ENCODE data around the gene MCUB.
"Not testable (repeated sequence)": the region's sequence is repeated elsewhere in the genome, so short reads cannot be mapped to it uniquely, and the experiment has no call there.

Gene MCUB

DNA sequence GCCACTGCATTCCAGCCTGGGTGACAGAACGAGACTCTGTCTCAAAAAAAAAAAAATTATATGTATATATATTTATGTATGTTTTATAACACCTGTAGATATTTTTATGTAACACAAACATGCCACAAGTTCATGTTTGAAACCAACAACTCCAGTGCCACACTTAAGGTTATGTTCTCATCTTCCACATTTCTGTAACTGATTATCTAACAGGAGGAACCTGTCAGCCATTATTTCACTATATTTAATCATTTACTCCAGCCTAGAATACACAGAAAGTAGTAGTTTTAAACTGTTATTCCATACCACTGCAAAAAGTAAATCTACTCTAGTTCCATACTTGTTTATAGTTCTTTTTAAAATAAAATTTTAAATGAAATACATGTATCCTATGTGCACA, 32.3 kb downstream of the MCUB start:
- TF ChIP-seq, protein P1, sequence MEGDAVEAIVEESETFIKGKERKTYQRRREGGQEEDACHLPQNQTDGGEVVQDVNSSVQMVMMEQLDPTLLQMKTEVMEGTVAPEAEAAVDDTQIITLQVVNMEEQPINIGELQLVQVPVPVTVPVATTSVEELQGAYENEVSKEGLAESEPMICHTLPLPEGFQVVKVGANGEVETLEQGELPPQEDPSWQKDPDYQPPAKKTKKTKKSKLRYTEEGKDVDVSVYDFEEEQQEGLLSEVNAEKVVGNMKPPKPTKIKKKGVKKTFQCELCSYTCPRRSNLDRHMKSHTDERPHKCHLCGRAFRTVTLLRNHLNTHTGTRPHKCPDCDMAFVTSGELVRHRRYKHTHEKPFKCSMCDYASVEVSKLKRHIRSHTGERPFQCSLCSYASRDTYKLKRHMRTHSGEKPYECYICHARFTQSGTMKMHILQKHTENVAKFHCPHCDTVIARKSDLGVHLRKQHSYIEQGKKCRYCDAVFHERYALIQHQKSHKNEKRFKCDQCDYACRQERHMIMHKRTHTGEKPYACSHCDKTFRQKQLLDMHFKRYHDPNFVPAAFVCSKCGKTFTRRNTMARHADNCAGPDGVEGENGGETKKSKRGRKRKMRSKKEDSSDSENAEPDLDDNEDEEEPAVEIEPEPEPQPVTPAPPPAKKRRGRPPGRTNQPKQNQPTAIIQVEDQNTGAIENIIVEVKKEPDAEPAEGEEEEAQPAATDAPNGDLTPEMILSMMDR (conservative IDR thresholded peaks at IDR 0.05; ENCODE audit: low read length) = no peak
- TF ChIP-seq EZH2phosphoT487 (IDR thresholded peaks at IDR 0.05; ENCODE audit: borderline replicate concordance) = no peak

DNA sequence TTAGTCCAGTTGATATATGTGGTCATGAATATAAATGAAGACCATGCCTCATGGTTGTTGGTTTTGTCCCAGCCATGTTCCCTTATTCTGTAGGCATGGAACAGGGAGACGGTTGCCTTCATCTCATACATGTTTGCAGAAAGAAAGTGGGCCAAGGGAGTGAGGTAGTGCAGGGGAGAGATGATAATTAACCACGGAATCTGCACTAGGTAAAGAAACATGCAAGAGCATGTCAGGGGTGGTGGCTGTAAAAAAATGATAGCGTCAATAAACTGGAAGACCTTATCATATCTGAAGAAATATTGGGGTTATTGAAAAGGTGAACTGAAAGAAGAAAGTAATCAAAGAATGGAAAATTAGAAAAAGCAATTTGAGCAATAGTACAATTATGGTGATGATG, 35.1 kb downstream of the MCUB start:
- not testable (repeated sequence) for H4K20me1 ChIP-seq (ENCODE audit: insufficient read depth, low read length, poor library complexity, severe bottlenecking); H3K9ac ChIP-seq (ENCODE audit: low read depth, low read length, poor library complexity, severe bottlenecking); H2AFZ ChIP-seq (ENCODE audit: low read length); H3K4me3 ChIP-seq (ENCODE audit: low read length, poor library complexity, severe bottlenecking); H3K79me2 ChIP-seq (ENCODE audit: insufficient read depth, low read length); H3K9me2 ChIP-seq (replicated peaks; ENCODE audit: low read depth, low read length); H3K36me3 ChIP-seq (ENCODE audit: insufficient read depth, low read length); H3K9me3 ChIP-seq (ENCODE audit: insufficient read depth, low read depth, low read length); H3K4me1 ChIP-seq (ENCODE audit: insufficient read depth, low read length, poor library complexity, severe bottlenecking); H3F3A ChIP-seq (ENCODE audit: low read depth); H3K27me3 ChIP-seq (ENCODE audit: insufficient read depth, low read length, poor library complexity, severe bottlenecking); H3K4me2 ChIP-seq (ENCODE audit: low read depth, low read length, poor library complexity, severe bottlenecking)

More for the DNA sequence above, 32.3 kb downstream of the MCUB start:
- H3K4me1 ChIP-seq (ENCODE audit: insufficient read depth, low read length, poor library complexity, severe bottlenecking) = peaks cover 11% of the 10 kb centered on the region
- no peaks in the 10 kb centered on the region for H3K9me3 ChIP-seq (ENCODE audit: insufficient read depth, low read depth, low read length)
- no peak overlapping the region for H3K9ac ChIP-seq (ENCODE audit: low read depth, low read length, poor library complexity, severe bottlenecking)
- H3K79me2 ChIP-seq (ENCODE audit: insufficient read depth, low read length) = no peaks in the 10 kb centered on the region
- H3K27me3 ChIP-seq (ENCODE audit: insufficient read depth, low read length, poor library complexity, severe bottlenecking) = no peaks in the 10 kb centered on the region
- no peak overlapping the region for H3K4me3 ChIP-seq (ENCODE audit: low read length, poor library complexity, severe bottlenecking)
- no peaks in the 10 kb centered on the region for H3K9me2 ChIP-seq (replicated peaks; ENCODE audit: low read depth, low read length)
- H3F3A ChIP-seq (ENCODE audit: low read depth) = no peaks in the 10 kb centered on the region
- no peaks in the 10 kb centered on the region for H3K36me3 ChIP-seq (ENCODE audit: insufficient read depth, low read length)
- no peak overlapping the region for H3K4me2 ChIP-seq (ENCODE audit: low read depth, low read length, poor library complexity, severe bottlenecking)
- no peak overlapping the region for H2AFZ ChIP-seq (ENCODE audit: low read length)
- H4K20me1 ChIP-seq (ENCODE audit: insufficient read depth, low read length, poor library complexity, severe bottlenecking) = no peaks in the 10 kb centered on the region

DNA sequence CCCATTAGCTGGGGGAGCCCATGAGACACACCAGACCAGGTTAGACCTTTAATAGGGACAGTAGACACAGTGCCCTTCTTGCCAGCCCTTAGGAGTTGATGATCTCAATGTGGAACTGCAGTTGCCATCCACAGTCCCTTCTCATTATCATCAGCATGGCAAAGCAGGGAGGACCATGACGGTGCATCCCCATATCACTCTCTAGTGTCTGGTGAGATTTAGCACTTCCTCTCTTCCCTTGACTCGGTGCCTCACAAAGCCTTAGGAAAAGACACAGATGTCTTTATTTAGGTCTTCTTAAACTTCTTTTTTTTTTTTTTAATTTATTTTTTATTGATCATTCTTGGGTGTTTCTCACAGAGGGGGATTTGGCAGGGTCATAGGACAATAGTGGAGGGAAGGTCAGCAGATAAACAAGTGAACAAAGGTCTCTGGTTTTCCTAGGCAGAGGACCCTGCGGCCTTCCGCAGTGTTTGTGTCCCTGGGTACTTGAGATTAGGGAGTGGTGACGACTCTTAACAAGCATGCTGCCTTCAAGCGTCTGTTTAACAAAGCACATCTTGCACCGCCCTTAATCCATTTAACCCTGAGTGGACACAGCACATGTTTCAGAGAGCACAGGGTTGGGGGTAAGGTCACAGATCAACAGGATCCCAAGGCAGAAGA, 36.5 kb downstream of the MCUB start:
- not testable (repeated sequence) for H3K27me3 ChIP-seq (ENCODE audit: insufficient read depth, low read length, poor library complexity, severe bottlenecking); H3K9ac ChIP-seq (ENCODE audit: low read depth, low read length, poor library complexity, severe bottlenecking); H3K36me3 ChIP-seq (ENCODE audit: insufficient read depth, low read length); H4K20me1 ChIP-seq (ENCODE audit: insufficient read depth, low read length, poor library complexity, severe bottlenecking); H3K9me2 ChIP-seq (replicated peaks; ENCODE audit: low read depth, low read length); H3K9me3 ChIP-seq (ENCODE audit: insufficient read depth, low read depth, low read length); H3K79me2 ChIP-seq (ENCODE audit: insufficient read depth, low read length); H3K4me3 ChIP-seq (ENCODE audit: low read length, poor library complexity, severe bottlenecking); H3F3A ChIP-seq (ENCODE audit: low read depth); H2AFZ ChIP-seq (ENCODE audit: low read length); H3K4me1 ChIP-seq (ENCODE audit: insufficient read depth, low read length, poor library complexity, severe bottlenecking); H3K4me2 ChIP-seq (ENCODE audit: low read depth, low read length, poor library complexity, severe bottlenecking)

DNA sequence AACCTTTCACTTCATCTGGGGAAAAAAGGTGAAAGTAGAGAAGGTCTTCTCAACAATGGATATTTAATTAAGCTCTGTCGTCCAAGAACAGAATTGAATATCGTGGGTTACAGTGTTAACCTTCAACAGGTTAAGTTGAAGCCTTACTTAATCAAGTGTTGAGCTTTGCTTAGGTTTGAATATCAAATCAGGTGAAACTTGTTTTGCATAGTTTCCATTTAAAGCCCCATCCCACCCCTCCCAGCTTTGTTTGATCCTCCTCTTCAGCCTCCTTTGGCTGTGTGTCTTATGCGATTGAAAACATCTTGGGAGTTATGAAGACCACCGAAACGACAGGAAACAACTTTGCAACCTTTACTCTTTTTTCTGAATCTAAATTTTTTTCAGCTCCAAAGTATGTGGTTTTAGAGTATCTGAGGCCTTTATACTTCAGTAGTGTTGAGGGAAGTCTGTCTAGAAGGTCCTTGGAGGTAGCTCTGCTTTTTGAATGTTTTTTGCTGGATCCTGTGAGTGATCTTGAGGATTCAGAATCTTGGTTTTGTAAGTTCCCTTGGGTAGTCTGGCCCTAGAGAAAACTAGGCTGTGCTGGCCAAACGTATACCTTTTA, 39.1 kb downstream of the MCUB start:
- Histone ChIP-seq H2AFZ (ENCODE audit: low read length) (no peak overlapping the region), H3K4me2 (ENCODE audit: low read depth, low read length, poor library complexity, severe bottlenecking) (no peak overlapping the region), H3K9me2 (replicated peaks; ENCODE audit: low read depth, low read length) (no peaks in the 10 kb centered on the region), H3K9me3 (ENCODE audit: insufficient read depth, low read depth, low read length) (no peaks in the 10 kb centered on the region; the same call in 1 of the 2 replicates), H3K27me3 (ENCODE audit: insufficient read depth, low read length, poor library complexity, severe bottlenecking) (no peaks in the 10 kb centered on the region), H3K4me1 (ENCODE audit: insufficient read depth, low read length, poor library complexity, severe bottlenecking) (no peaks in the 10 kb centered on the region), H3K4me3 (ENCODE audit: low read length, poor library complexity, severe bottlenecking) (no peak overlapping the region), H3K79me2 (ENCODE audit: insufficient read depth, low read length) (no peaks in the 10 kb centered on the region), H3K9ac (ENCODE audit: low read depth, low read length, poor library complexity, severe bottlenecking) (no peak overlapping the region), H4K20me1 (ENCODE audit: insufficient read depth, low read length, poor library complexity, severe bottlenecking) (no peaks in the 10 kb centered on the region), H3F3A (ENCODE audit: low read depth) (no peaks in the 10 kb centered on the region), H3K36me3 (ENCODE audit: insufficient read depth, low read length) (no peaks in the 10 kb centered on the region)
- no peak for TF ChIP-seq EZH2phosphoT487 (IDR thresholded peaks at IDR 0.05; ENCODE audit: borderline replicate concordance)
- TF ChIP-seq, protein P1 (conservative IDR thresholded peaks at IDR 0.05; ENCODE audit: low read length) = no peak

Data from Loucy (cell line).